ENCODE data around the gene GALNT7. TPM values are rescaled to one million over a fixed set of nuclear protein-coding genes. Genes with fewer than 3 reads are reported as not detected.
A peak's percentile ranks its signal among the peaks of the same experiment; 100 is the strongest.

The GALNT7 gene
- total RNA-seq, 1 donor from 2014 or later = 22.0 TPM

- TF ChIP-seq, protein P1, sequence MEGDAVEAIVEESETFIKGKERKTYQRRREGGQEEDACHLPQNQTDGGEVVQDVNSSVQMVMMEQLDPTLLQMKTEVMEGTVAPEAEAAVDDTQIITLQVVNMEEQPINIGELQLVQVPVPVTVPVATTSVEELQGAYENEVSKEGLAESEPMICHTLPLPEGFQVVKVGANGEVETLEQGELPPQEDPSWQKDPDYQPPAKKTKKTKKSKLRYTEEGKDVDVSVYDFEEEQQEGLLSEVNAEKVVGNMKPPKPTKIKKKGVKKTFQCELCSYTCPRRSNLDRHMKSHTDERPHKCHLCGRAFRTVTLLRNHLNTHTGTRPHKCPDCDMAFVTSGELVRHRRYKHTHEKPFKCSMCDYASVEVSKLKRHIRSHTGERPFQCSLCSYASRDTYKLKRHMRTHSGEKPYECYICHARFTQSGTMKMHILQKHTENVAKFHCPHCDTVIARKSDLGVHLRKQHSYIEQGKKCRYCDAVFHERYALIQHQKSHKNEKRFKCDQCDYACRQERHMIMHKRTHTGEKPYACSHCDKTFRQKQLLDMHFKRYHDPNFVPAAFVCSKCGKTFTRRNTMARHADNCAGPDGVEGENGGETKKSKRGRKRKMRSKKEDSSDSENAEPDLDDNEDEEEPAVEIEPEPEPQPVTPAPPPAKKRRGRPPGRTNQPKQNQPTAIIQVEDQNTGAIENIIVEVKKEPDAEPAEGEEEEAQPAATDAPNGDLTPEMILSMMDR (IDR thresholded peaks at IDR 0.05) = no peak
- DNase-seq (no peak), ATAC-seq (no peak)
- Histone ChIP-seq H3K27ac (no peak overlapping the region), H3K27me3 (ENCODE audit: low read depth) (no peaks in the 10 kb centered on the region), H3K36me3 (no peaks in the 10 kb centered on the region), H3K4me3 (no peak overlapping the region), H3K9me3 (peaks cover 32% of the 10 kb centered on the region), H3K4me1 (no peaks in the 10 kb centered on the region)
- intact Hi-C loops (cut with DNase I) = no loop called here
Observed at GRCh38 chr4:173282626-173283025, 114.0 kb downstream of the GALNT7 start.

DNA sequence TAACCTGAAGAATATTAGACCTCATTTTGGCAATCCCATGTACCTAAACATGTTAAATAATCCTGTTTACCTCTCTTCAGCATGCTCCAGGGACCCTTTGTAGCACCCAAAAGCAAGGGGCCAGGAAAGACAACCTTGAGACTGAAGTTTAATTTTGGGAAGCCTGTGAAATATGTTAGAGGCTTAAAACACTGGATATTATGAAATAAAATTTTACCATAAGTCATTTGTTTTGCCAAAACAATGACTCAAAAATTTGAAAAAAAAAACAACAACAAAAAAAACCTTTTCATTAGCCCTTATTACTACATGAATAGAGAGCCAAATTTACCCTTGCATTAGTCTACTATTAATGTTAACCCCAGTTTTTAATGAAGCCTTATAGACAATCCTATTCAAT, 115.9 kb downstream of the GALNT7 start:
- no peak overlapping the region for H3K4me3 ChIP-seq
- no peaks in the 10 kb centered on the region for H3K4me1 ChIP-seq
- no peak overlapping the region for H3K27ac ChIP-seq
- no peaks in the 10 kb centered on the region for H3K27me3 ChIP-seq (ENCODE audit: low read depth)
- no peaks in the 10 kb centered on the region for H3K36me3 ChIP-seq
- ATAC-seq (no peak), DNase-seq (no peak)
- intact Hi-C loops (cut with DNase I) = no loop called here
- TF ChIP-seq, protein P1 (IDR thresholded peaks at IDR 0.05) = no peak
- peaks cover 32% of the 10 kb centered on the region for H3K9me3 ChIP-seq

DNA sequence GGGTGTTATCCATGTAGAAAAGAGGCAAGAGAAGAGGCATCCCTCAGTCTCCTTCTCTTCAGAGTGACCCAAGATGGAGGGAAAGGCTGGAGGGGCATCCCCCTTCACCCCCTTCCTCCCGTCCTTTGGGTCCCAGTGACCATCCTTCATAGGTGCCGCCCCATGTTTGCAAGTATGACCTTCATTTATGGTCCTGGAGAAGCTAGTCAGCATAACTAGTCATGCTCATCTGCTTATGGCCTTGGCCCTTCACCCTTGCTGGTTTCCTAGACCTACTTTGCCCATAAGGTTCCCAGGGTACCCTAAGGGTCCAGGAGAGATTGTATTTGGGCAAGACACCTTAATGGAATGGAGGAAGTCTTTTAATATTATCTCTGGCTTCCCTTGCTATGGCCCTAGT, 118.9 kb downstream of the GALNT7 start:
- Histone ChIP-seq H3K27ac (no peak overlapping the region), H3K9me3 (peaks cover 32% of the 10 kb centered on the region), H3K4me1 (no peaks in the 10 kb centered on the region), H3K27me3 (ENCODE audit: low read depth) (no peaks in the 10 kb centered on the region), H3K36me3 (no peaks in the 10 kb centered on the region), H3K4me3 (no peak overlapping the region)
- DNase-seq = no peak
- intact Hi-C loops (cut with DNase I) = no loop called here
- TF ChIP-seq, protein P1 (IDR thresholded peaks at IDR 0.05) = no peak
- ATAC-seq = no peak

- no peak overlapping the region for H3K27ac ChIP-seq
- H3K27me3 ChIP-seq (ENCODE audit: low read depth) = no peaks in the 10 kb centered on the region
- intact Hi-C loops (cut with DNase I) = no loop called here
- DNase-seq = no peak
- H3K36me3 ChIP-seq = no peaks in the 10 kb centered on the region
- TF ChIP-seq, protein P1 (IDR thresholded peaks at IDR 0.05) = peak; percentile 57
- no peaks in the 10 kb centered on the region for H3K4me1 ChIP-seq
- ATAC-seq = peak; percentile 54 to 70
- peaks cover 31% of the 10 kb centered on the region for H3K9me3 ChIP-seq
- H3K4me3 ChIP-seq = no peak overlapping the region
Observed at GRCh38 chr4:173288296-173288695, 119.7 kb downstream of the GALNT7 start.

GRCh38 chr4:173288698-173289352, 120.2 kb downstream of the GALNT7 start:
- Histone ChIP-seq H3K4me3 (peak overlapping the region; percentile 33), H3K36me3 (no peaks in the 10 kb centered on the region), H3K9me3 (peaks cover 26% of the 10 kb centered on the region), H3K27ac (no peak overlapping the region), H3K4me1 (no peaks in the 10 kb centered on the region), H3K27me3 (ENCODE audit: low read depth) (no peaks in the 10 kb centered on the region)
- no peak for ATAC-seq
- DNase-seq = no peak
- TF ChIP-seq, protein P1 (IDR thresholded peaks at IDR 0.05) = no peak
- intact Hi-C loops (cut with DNase I) = no loop called here

Measured in lower lobe of right lung (tissue), 2 donors.